Ecto neural progenitor cell (in vitro differentiated cells): ENCODE measurements around the gene TMPRSS2.

Source experiments
- DNase-seq: peaks from one replicate; pipeline ENCODE4 v3.0.0-alpha.2; 2018; ENCODE audit warnings: low spot score

The TMPRSS2 gene

DNA sequence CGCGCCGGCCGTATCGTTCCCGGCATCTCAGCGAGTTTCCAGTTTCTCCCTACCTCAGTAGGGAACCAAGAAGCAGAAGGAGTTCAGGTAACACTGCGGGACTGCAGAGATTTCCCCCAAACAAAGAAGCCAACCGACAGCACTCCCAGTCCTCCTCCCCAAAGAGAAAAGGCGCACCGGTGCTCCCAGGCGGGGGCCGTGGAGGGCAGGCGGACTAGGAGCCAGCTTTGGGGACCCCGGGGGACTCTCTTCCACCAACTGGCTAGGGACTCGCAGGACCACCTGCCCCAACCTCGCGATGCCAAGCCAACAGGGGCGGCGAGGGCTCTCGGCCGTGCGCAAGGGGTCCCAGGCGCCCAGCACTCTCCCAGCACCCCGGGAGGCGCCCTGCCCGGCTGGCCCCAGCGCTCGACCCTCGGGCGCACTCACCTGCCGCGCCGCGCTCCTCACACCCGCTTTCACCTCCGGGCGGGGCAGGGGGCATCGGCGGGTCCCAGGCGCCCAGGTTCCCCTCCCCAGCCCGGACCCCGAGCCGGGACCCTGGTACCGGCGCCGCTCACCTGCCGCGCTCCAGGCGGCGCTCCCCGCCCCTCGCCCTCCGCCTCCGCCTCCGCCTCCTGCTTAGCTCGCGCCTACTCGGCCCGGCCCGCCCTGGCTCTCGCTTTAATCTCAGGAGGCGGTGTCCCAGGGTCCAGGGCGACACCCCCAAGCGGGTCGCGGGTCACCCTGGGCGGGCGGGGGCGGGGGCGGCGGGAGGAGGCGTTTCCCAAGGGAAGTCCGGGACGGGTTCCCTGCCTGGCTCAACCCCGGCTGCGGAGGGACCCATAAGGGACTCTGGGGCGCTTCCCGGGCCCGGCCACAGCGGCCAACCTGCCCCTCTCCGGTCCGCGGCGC, at the start of gene TMPRSS2:
Gene TMPRSS2, minus strand, starts transcription at position 638 of the 894 bp plus-strand sequence. CDS start 10,025 bp downstream, outside the sequence.
- peak; percentile 74 for DNase-seq

DNA sequence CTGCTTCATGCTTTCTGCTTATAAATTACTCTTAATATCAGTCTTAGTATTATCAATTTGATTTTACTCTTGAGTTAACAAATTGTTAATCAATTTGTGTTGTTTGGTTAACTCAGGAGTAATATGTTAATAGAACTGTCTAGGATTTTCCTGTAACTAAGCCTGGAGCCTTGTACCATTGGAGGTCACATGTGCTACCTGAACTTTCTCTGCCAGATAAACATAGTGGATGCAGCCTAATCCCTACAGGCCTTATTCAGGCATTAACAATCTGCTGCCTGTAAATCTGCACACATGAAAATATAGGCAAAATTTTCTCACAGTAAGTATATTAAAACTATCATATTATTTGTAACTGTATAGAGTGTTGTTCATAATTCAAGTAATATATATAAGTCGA, 47.1 kb upstream of the TMPRSS2 start:
- DNase-seq = no peak

DNA sequence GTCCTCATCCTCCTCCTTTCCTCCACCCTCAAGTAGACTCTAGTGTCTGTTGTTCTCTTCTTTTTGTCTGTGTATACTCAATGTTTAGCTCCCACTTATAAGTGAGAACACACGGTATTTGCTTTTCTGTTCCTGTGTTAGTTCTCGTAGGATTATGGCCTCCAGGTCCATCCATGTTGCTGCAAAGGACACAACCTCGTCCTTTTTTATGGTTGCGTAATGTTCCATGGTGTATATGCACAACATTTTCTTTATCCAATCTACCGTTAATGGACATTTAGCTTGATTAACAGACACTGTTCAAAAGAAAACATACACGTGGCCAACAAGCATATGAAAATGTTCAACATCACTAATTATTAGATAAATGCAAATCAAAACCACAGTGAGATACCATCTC, 44.3 kb upstream of the TMPRSS2 start:
- DNase-seq = no peak

DNA sequence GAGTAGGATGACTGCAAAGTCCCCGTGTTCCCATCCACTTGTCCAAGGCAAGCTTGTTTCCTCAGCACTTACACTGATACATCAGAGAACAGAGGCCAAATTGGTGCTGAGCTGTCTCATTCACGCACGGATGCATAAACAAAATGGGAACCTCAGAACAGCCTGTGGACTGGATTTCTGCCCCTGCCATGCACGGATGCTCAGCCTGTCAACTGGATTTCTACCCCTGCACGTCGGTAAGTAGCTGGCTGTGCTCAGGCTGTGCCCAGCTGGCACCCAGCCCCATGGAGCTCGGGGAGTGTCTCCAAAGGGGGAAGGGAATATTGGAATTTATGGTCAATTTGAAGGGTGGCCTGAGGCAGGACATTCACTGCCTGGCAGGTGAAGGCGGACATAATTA, 40.8 kb upstream of the TMPRSS2 start:
- DNase-seq = no peak

DNA sequence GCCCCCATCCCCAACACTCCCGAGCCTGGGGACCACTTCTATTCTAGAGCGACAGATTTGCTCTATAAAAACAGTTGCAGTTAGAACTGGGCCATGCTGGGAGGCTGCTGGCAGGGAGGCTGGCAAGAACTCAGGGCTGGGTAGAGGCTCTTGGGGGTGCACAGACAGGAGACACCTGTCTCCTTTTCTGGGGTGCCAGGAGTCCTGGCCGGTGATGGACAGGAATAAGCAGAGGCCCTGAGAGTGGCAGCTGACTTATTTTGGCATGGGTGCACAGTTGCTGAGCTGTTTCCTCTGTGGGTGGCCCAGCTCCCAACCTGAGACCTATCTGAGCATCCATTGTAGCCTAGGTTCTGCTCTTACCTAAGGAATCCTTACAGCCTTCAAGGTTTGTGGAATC, 39.2 kb upstream of the TMPRSS2 start:
- no peak for DNase-seq

DNA sequence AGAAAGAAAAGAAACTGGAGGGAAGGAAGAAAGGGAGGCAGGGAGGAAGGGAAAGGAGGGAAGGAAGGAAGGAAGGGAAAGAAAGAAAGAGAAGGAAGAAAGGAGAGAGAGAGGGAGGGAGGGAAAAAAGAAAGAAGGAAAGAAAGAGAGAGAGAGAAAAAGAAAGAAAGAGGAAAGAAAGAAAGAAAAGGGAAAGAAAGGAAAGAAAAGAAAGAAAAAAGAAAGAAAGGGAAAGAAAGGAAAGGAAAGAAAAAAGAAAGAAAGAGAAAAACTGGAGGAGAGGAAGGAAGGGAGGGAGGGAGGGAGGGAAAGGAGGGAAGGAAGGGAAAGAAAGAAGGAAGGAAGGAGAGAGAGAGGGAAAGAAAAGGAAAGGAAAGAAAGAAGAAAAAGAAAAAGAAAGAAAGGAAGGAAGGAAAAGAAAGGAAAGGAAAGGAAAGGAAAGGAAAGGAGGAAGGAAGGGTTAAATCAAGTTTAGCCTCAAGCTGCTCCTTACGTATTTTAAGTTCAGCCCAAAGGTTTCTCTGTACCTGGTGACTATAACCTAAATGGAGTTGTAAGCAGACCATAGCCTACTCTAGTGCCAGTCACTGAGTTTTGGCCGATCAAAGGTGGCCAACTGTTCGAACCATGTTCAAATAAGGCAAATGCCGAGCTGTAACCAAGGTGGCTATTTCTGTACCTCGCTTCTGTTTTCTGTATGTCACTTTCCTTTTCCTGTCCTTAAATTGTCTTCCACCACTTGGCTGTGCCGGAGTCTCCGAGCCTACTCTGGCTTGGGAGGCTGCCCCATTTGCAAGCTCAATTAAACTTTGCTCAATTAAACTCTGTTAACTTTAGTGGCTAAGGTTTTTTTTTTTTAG, 37.8 kb upstream of the TMPRSS2 start:
- no peak for DNase-seq

DNA sequence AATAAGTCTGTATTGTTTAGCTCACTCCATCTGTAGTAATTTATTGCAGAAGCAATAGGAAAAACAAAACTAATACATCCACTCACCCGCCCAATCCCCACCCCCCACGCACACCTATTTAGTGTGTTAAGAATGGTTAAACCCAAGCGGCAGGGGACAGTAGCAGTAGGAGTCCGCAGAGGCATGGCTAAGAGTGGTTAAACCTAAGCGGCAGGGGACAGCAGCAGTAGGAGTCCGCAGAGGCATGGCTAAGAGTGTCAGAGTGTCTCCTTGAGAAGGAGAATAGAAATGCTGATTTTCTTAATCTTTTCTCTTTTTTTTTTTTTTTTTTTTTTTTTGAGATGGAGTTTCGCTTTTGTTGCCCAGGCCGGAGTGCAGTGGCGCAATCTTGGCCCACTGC, 34.8 kb upstream of the TMPRSS2 start:
- DNase-seq = no peak

DNA sequence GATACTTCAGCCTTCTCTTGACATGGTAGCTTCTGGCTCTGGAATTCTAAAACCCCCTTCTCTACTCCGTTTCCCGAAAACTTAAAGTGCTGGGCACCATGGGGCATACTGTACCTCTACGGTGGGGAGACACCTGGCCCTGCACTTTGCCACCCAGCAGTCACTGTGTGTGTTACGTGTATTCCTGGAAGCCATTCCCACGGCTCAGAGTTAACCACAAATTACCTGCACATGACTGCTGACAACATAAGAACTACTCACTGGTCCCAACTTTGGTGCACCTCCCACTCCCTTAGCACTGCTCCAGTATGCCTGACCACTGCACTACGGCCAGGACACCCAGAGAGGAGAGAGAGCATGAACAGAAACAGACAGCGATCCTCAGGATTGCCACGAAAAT, 29.4 kb upstream of the TMPRSS2 start:
- no peak for DNase-seq

DNA sequence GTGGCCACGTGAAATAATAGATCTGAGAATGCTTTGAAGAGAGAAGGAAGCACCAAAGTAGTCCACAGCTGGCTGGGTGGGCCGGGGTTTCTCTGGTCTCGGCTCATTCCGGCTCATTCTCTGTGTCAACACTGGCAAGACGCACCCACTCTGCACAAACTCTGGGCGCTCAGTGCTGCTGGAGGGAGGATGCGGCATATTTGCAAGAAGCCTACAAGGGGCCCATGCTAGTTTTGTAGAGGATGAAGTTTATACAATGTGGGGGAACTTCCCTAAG, 28.8 kb upstream of the TMPRSS2 start:
- no peak for DNase-seq

DNA sequence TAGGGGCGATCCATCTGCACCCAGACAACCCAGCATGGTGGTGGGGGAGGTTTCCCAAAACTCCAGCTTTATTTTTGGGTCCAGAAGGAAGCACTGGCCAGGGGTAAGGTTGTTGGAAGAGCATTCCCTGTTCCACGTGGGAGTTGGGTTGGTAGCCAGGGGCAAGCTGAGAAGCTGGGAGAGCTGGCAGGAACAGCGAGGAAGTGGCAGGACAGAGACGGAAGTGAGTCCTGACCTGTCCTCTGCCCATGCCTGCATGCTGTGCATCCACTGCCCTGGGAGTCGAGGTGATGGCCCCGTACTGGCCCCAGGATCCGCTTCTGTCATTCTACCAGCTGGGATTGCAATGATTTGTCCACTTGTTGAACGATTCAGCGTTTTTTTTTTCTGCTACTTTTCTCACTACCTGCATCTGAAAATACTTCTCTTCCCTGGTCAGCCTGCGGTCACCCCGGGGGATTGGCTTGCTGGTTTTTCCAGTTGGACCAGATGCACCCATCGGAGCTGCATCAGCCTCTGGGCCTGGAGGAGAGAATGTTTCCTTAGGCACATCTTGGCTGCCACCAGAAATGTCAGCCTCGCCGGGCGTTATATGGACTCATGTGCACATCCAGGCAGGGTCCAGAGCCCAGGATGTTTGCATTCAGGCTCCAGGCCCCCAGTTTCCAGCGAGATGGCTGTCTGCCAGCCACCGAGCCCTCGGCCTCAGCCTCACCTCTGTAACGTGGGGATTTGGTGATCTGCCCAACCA, 28.3 kb upstream of the TMPRSS2 start:
- DNase-seq = no peak

DNA sequence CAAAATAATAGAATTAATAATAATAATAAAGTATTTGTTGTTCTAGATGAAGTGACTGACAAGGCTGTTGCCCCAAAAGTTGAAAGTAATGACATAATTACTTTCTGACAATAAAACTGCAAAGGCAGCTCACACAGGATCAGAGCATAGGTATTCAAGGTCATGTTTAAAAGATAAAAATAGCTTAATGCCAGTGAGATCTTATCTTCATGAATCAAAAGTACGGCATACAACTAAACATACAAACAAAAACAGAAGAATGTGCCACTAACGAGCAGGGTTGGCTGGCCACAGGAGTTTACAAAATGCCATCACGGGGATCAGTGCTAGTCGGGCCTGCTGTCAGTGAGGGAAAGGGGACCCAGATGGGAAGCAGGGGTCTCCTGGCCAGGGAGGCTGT, 22.4 kb upstream of the TMPRSS2 start:
- DNase-seq = no peak

DNA sequence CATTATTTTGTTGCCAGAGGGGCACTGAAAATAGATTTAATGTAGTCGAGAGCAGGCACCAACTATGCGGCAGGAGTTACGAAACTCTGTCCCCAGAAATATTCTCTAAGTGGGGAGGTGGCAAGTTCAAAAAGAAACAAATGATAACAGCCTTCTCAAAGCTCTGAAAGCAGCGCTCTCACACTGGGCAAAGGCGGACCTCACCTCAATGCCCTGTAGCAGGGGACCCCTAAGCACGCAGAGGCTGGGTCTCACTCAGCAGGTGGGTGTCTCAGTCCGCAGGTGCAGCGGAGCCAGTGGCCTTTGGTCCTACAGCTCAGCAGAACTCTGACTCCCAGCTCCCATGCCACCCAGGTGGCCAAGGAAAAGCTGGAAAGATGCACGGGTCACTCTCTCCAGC, 21.8 kb upstream of the TMPRSS2 start:
- no peak for DNase-seq

DNA sequence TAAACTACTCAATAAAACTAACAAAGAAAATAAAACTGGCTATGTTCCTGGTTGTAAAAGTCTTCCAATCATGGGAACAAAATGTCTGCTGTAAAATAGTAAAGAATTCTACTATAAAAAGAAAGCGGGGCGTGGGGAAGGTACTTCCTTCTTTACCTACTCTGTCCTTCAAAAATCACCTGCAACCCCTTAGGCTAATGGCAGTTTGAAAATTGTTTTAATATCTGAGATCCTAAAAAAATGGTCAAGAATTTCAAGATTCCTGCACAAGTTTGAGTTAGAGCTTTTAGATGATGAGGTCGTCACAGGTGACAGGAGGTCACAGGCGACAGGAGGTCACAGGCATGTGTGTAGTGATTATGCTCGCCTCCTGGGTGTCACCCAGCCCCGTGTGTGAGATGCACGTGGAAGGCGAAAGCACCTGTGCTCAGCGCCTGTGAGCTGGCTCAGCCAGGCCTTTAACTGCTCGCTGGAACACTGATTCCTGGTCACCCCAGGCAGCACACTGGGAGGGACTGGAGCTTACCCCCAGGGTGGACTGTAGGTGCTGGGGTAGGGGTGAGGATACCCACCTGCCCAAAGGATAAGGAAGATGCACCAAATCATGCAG, 18.6 kb upstream of the TMPRSS2 start:
- DNase-seq = no peak

DNA sequence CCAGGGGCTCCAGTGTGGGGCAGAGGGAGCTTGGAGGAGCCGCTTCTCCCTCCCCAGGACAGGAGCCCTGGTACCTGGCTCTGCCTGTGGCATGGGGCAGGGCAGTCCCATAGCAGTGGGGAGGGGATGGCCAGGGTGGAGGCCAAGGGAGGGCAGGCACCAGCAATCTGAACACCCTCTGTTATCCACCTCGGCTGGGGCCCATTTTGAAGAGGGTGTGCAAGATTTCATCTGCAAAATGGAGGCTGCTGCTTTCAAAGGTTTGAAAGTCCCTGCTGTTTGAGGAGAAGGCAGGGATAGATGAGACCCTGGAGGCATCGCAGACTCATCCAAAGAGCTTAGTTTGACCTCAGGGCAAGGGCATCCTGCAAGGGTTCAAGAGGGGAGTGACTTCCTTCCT, 15.2 kb upstream of the TMPRSS2 start:
- DNase-seq = no peak

DNA sequence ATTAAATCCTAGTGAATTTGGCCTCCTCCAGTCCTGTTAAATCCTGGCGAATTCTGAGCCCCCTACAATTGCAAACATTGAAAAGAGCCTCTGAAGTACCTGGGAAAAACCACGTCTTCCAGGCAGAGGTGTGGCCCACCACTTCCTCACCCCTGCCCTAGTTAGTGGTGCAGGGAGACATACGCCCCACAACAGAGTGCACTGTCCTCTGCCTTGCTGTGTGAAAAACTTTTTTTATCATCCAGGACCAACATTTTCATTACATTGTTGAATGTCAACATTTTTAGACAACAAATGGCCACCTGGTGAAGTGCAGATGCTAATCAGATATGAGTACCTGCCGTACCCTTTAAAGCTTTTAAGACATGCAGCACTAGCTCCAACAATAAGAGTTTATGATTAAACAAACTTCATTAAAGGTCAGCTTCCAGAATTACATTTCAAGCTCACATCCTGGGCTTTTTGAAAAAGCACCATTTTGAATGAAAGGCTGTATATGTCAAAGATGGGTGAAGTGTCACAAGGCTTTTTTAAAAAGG, 13.6 kb upstream of the TMPRSS2 start:
- no peak for DNase-seq

DNA sequence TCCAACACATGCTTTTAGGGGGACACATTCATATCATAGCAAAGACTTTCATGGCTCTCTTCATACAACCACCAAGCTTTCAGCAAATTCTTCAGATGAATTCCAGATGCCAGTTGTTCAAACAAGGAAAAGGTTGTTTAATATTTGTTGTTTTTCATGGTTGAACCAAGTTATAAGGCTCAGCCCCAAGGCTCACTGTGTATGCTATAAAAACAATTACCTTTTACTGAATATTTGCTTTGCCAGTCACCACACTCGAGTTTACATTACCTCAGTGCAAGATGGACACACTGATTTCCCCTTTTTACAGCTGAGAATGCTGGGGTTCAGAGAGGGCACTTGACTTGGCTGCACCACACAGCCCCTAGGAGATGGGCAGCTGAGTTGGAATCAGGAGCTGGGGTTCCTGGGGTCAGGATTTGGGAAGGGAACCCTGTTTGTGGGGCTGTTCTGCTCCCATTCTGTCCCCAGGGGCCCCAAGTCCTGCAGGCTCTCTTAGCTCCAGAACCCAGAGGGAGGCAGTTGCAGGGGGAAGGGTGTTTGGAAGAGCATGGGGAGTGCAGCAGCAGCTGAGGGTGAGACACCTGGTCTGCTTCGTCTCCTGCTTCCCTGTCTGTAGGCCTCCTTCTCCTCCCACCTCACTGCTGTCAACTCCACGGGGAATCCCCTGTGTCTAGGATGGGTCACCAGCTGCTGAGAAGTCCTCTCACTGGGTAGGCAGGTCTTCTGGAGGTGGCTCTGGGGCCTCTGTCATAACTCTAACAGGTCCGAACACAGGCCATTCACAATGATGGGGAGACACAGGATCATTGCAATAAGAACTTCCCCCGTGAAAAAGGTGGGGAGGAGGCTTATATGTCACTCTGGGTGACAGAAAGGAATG, 12.8 kb upstream of the TMPRSS2 start:
- no peak for DNase-seq

DNA sequence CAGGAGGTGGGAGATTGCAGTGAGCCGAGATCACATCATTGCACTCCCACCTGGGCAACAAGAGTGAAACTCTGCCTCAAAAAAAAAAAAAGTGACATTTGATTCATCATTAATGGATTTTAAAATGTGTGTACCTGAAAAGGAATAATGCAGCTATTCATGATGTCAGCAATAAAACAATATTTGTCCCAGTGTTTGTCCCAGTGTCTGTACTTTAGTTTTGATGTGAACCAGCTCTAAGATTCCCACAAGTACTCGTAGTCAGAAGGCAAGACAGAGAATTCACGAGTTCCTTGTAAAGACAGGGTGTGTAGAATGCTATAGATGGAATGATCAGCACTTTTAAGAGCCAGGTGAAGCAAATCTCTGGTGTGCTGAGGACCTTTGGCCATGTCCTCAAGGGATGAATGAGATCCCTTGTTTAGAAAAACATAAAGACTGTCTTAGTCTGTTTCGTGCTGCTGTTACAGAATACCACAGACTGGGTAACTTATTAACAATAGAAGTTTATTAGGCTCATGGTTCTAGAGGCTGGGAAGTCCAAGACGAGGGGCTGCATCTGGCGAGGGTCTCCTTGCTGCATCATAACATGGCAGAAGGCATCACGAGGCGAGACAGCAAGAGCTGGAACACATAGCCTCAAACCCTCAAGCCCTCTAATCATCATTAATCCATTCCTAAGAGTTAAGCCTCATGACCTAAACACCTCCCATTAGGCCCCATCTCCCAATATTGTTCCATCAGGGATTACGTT, 12.0 kb upstream of the TMPRSS2 start:
- no peak for DNase-seq

DNA sequence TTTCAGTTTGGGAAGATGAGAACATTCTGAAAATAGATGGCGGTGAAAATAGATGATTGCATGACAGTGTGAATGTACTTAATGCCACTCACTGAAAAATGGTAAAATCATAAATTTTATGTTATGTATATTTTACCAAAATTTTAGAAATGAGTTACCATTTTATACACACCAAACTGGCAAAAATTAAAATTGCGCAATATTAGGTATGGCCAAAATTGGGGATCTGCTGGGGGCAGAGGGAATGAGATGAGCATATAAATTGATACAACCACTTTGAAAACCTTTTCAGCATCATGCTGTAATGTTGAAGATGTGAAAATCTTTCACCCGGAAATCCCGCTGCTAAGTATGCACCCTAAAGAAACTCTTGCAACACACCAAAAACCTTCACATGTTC, 10.8 kb upstream of the TMPRSS2 start:
- DNase-seq = no peak

DNA sequence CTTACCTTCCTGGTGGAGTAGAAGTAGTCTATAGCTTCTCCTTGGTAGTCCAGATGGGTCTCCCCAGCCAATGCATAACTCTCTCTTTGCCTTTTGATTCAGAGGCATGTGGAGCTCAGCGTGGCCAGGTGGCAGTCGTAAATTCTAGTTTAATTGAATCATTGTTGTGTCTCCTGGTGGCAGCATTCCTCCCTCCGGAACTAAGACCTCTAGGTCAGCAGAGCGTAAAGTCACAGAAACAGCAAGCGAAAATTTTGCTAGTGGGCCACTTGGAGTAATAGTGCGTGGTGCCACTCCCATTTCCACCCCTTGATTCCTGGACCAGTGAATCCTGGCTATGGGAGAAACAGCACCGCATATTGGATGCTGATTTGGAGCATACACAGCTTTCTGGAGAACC, 3.9 kb upstream of the TMPRSS2 start:
- DNase-seq = no peak

DNA sequence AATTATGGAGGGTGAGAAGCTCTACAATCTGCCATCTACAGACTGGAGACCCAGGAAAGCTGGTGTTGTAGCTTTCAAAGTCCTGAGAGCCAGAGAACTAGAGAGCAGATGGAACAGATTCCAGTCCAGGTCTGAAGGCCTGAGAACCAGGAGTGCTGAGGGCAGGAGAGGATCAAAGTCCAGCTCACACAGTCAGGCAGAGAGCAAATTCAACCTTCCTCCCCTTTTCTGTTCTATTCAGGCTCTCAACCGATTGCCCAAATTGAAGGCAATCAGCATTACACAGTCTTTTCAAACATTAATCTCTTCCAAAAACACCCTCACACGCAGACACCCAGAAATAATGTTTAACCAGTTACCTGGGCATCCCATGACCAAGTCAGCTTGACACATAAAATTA, 2.5 kb upstream of the TMPRSS2 start:
- no peak for DNase-seq
